Stimulated activated CD4-positive, alpha-beta T cell treated with anti-CD3 and anti-CD28 coated beads, Interleukin-15, amount 100 ng/mL, for 48 hours (primary cell): ENCODE data around the gene TENM3.

Source experiments
- DNase-seq, 2 donors: peaks; one replicate each; pipeline ENCODE4 v3.0.0-alpha.2; 2020; ENCODE audit warnings: low read depth in 2 of 2

Gene TENM3

GRCh38 chr4:182288534-182288933 lies 45.3 kb downstream of the TENM3 start:
- no peak for DNase-seq

- DNase-seq: no peak
Observed at GRCh38 chr4:182289809-182290208, 46.6 kb downstream of the TENM3 start.

GRCh38 chr4:182291175-182291574 lies 48.0 kb downstream of the TENM3 start:
- DNase-seq: no peak

- DNase-seq: no peak
Observed at GRCh38 chr4:182291597-182292270, 48.5 kb downstream of the TENM3 start.

- DNase-seq: no peak
Observed at GRCh38 chr4:182292612-182293011, 49.4 kb downstream of the TENM3 start.

GRCh38 chr4:182293691-182294255 lies 50.6 kb downstream of the TENM3 start:
- no peak for DNase-seq

GRCh38 chr4:182294451-182294850 lies 51.2 kb downstream of the TENM3 start:
- no peak for DNase-seq

GRCh38 chr4:182297659-182298058 lies 54.5 kb downstream of the TENM3 start:
- DNase-seq: no peak

- no peak for DNase-seq
Observed at GRCh38 chr4:182301736-182302135, 58.5 kb downstream of the TENM3 start.

- no peak for DNase-seq
Observed at GRCh38 chr4:182303847-182304246, 60.6 kb downstream of the TENM3 start.

- no peak for DNase-seq
Observed at GRCh38 chr4:182306792-182307507, 63.7 kb downstream of the TENM3 start.

GRCh38 chr4:182307746-182308145 lies 64.5 kb downstream of the TENM3 start:
- DNase-seq: no peak

- no peak for DNase-seq
Observed at GRCh38 chr4:182309877-182310276, 66.7 kb downstream of the TENM3 start.

GRCh38 chr4:182310316-182310715 lies 67.1 kb downstream of the TENM3 start:
- no peak for DNase-seq

GRCh38 chr4:182310962-182311361 lies 67.8 kb downstream of the TENM3 start:
- DNase-seq: no peak

- no peak for DNase-seq
Observed at GRCh38 chr4:182314537-182314936, 71.3 kb downstream of the TENM3 start.

GRCh38 chr4:182318256-182318655 lies 75.1 kb downstream of the TENM3 start:
- no peak for DNase-seq

- DNase-seq: no peak
Observed at GRCh38 chr4:182320092-182320491, 76.9 kb downstream of the TENM3 start.

- DNase-seq: no peak
Observed at GRCh38 chr4:182320580-182320979, 77.4 kb downstream of the TENM3 start.

- no peak for DNase-seq
Observed at GRCh38 chr4:182324282-182324681, 81.1 kb downstream of the TENM3 start.

GRCh38 chr4:182325397-182325796 lies 82.2 kb downstream of the TENM3 start:
- no peak for DNase-seq

- DNase-seq: no peak
Observed at GRCh38 chr4:182325848-182326255, 82.7 kb downstream of the TENM3 start.

- no peak for DNase-seq
Observed at GRCh38 chr4:182328505-182328904, 85.3 kb downstream of the TENM3 start.
